Right lobe of liver (tissue), 4 donors: ENCODE data around the gene FOXI1.

Experiments
- CTCF ChIP-seq, 4 donors: fragments of 200-600 bp in 3 of 4; fragments of 450-650 bp in 1 of 4; IDR thresholded peaks; one replicate each; pipeline versions ENCODE4 v1.5.1 to v1.8.0; 2016 to 2022; ENCODE audit warnings: antibody characterized with exemption in 4 of 4, mild to moderate bottlenecking in 2 of 4
- POLR2A ChIP-seq: fragments of 450-650 bp; IDR thresholded peaks from one replicate; pipeline ENCODE4 v1.6.1; 2017; ENCODE audit warnings: antibody characterized with exemption, mild to moderate bottlenecking
- donor health status: DM: no; HTN: no; CAD: no.
- donor health status: DM: no; HTN: no; CAD: no.
- donor health status: DM: no; HTN: yes; CAD: no.

DNA sequence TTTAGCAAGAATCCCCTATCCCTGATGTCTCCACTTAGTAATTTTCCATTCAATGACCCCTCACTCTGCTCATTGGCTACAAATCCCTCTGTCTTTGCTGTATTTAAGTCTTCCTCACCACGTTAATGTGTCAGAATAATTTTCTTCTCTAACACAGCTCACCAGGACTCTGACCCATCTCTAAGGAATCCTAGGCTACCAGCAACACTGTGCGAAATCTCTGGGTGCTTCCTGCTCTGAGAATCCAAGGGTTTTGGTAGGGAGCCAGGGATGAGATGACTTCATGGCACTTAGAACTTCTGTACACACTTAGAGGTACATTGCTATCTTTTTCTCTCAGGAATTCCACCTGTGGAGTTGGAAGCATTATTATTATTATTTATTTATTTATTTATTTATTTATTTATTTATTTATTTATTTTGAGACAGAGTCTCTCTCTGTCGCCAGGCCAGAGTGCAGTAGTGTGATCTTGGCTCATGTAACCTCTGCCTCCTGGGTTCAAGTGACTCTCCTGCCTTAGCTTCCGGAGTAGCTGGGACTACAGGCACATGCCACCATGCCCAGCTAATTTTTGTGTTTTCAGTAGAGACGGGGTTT, 53.5 kb downstream of the FOXI1 start:
- no peak for TF ChIP-seq CTCF (IDR thresholded peaks at IDR 0.05)
- TF ChIP-seq POLR2A = no peak
